IMR-90 (cell line): ENCODE results near the gene STK17A. TPM values are rescaled to one million over a fixed set of nuclear protein-coding genes. Genes with fewer than 3 reads are reported as not detected.

Experiments
- ATAC-seq: fragments of 200-7000 bp; cut with Tn5 transposase; 2 replicates; pipeline ENCODE4 v1.9.1; 2020; ENCODE audit warnings: low read depth, mild to moderate bottlenecking, moderate library complexity
- BruUV-seq: library from RNA; stranded (reverse); fragments of 400-500 nt; replicated peaks from 2 replicates; lab custom pipeline; 2021; lab: Mats Ljungman, UMichigan
- CTCF ChIA-PET: fragments of 300-600 bp; formaldehyde crosslinking; extraction: SDS; loops from one replicate; lab custom pipeline; 2021; ENCODE audit warnings: antibody characterized with exemption; lab: Yijun Ruan, JAX
- POLR2A ChIA-PET: fragments of 300-600 bp; sonication (Branson Sonifier 250); formaldehyde crosslinking; loops from one replicate; lab custom pipeline; 2022; ENCODE audit warnings: antibody characterized with exemption; ENCODE audit not compliant: unreplicated experiment; lab: Charles Lee
- DNase-seq: peaks from one replicate; pipeline ENCODE4 v3.0.0; 2013
- H2AFZ ChIP-seq: replicated peaks from 2 replicates; pipeline ENCODE3; 2013; ENCODE audit warnings: low read length, mild to moderate bottlenecking; ENCODE audit not compliant: poor library complexity
- H2AK5ac ChIP-seq: 2 replicates; pipeline ENCODE4 v1.6.1; 2013; ENCODE audit warnings: low read depth, low read length, inconsistent platforms
- H2AK9ac ChIP-seq: replicated peaks from 2 replicates; pipeline ENCODE3; 2013; ENCODE audit warnings: mild to moderate bottlenecking, low read depth, low read length, moderate library complexity; ENCODE audit not compliant: poor library complexity
- H2BK120ac ChIP-seq: 2 replicates; pipeline ENCODE4 v1.6.1; 2013; ENCODE audit warnings: low read depth, low read length, inconsistent platforms
- H2BK15ac ChIP-seq: 3 replicates; pipeline ENCODE4 v1.6.1; 2013; ENCODE audit warnings: low read depth, low read length, inconsistent platforms
- H2BK20ac ChIP-seq: 2 replicates; pipeline ENCODE4 v1.6.1; 2013; ENCODE audit warnings: low read depth, mild to moderate bottlenecking, inconsistent platforms, low read length, moderate library complexity
- H2BK5ac ChIP-seq: 2 replicates; pipeline ENCODE4 v1.6.1; 2013; ENCODE audit warnings: mild to moderate bottlenecking, low read depth, low read length, inconsistent platforms; ENCODE audit not compliant: poor library complexity, severe bottlenecking
- H3K14ac ChIP-seq: replicated peaks from 2 replicates; pipeline ENCODE4 v1.6.1; 2013; ENCODE audit warnings: low read depth, low read length, inconsistent platforms
- H3K18ac ChIP-seq: 2 replicates; pipeline ENCODE4 v1.6.1; 2013; ENCODE audit warnings: low read depth, low read length, control low read depth
- H3K23ac ChIP-seq: 2 replicates; pipeline ENCODE4 v1.6.1; 2013; ENCODE audit warnings: low read depth, low read length, inconsistent platforms
- H3K27ac ChIP-seq: 2 replicates; pipeline ENCODE4 v1.5.1; 2013; ENCODE audit warnings: mild to moderate bottlenecking, control low read depth, low read length; ENCODE audit not compliant: insufficient read depth
- H3K27me3 ChIP-seq: 2 replicates; pipeline ENCODE4 v1.6.1; 2013; ENCODE audit warnings: low read length; ENCODE audit not compliant: control insufficient read depth, insufficient read depth
- H3K36me3 ChIP-seq: 2 replicates; pipeline ENCODE4 v1.6.1; 2013; ENCODE audit warnings: low read length, mixed read lengths; ENCODE audit not compliant: control insufficient read depth, insufficient read depth
- H3K4ac ChIP-seq: 2 replicates; pipeline ENCODE4 v1.6.1; 2013; ENCODE audit warnings: low read depth, low read length, inconsistent platforms
- H3K4me1 ChIP-seq: 2 replicates; pipeline ENCODE4 v1.6.1; 2013; ENCODE audit warnings: low read length, mixed read lengths; ENCODE audit not compliant: control insufficient read depth, insufficient read depth
- H3K4me2 ChIP-seq: 2 replicates; pipeline ENCODE4 v1.6.1; 2013; ENCODE audit warnings: low read depth, mild to moderate bottlenecking, control low read depth, low read length, moderate library complexity
- H3K4me3 ChIP-seq: 2 replicates; pipeline ENCODE4 v1.5.1; 2013; ENCODE audit warnings: low read depth, mild to moderate bottlenecking, control low read depth, low read length, moderate library complexity; ENCODE audit not compliant: insufficient read depth
- H3K56ac ChIP-seq: 2 replicates; pipeline ENCODE4 v1.6.1; 2013; ENCODE audit warnings: low read length, inconsistent platforms; ENCODE audit not compliant: insufficient read depth; ENCODE audit errors: extremely low read depth
- H3K79me1 ChIP-seq, 2 experiments: 2 replicates each; pipeline ENCODE4 v1.6.1; 2013; ENCODE audit warnings: low read length in 2 of 2, inconsistent platforms in 1 of 2, low read depth in 1 of 2
- H3K9ac ChIP-seq: 2 replicates; pipeline ENCODE4 v1.6.1; 2013; ENCODE audit warnings: low read depth, low read length, control low read depth
- H3K9me1 ChIP-seq: 2 replicates; pipeline ENCODE4 v1.6.1; 2013; ENCODE audit warnings: low read length, inconsistent platforms; ENCODE audit not compliant: insufficient read depth
- H3K9me3 ChIP-seq: 2 replicates; pipeline ENCODE4 v1.6.1; 2013; ENCODE audit warnings: low read length; ENCODE audit not compliant: control insufficient read depth, insufficient read depth
- H4K20me1 ChIP-seq: 2 replicates; pipeline ENCODE4 v1.6.1; 2013; ENCODE audit warnings: low read length, inconsistent platforms; ENCODE audit not compliant: insufficient read depth
- H4K5ac ChIP-seq: 2 replicates; pipeline ENCODE4 v1.6.1; 2013; ENCODE audit warnings: mild to moderate bottlenecking, low read depth, low read length, control low read depth
- H4K8ac ChIP-seq, 2 experiments: 2 replicates each; pipeline ENCODE4 v1.6.1; 2013; ENCODE audit warnings: low read depth in 2 of 2, low read length in 2 of 2, control low read depth in 1 of 2, inconsistent platforms in 1 of 2
- H4K91ac ChIP-seq: 2 replicates; pipeline ENCODE4 v1.6.1; 2013; ENCODE audit warnings: low read depth, low read length, inconsistent platforms; ENCODE audit not compliant: insufficient read depth
- BHLHE40 ChIP-seq: fragments of 150-350 bp; IDR thresholded peaks from 2 replicates; pipeline ENCODE4 v1.6.1; 2016; ENCODE audit warnings: mild to moderate bottlenecking, low read depth, low read length
- CEBPB ChIP-seq: IDR thresholded peaks from 2 replicates; pipeline ENCODE4 v1.6.1; 2012; ENCODE audit warnings: low read depth, low read length, improper control_type of control experiment
- CHD1 ChIP-seq: IDR thresholded peaks from 2 replicates; pipeline ENCODE4 v1.6.1; 2012; ENCODE audit warnings: low read depth, low read length, improper control_type of control experiment
- CTCF ChIP-seq: conservative IDR thresholded peaks from 2 replicates; pipeline ENCODE4 v1.5.1; 2012; ENCODE audit warnings: mild to moderate bottlenecking, low read depth, low read length, improper control_type of control experiment
- ELK1 ChIP-seq: fragments of 150-350 bp; IDR thresholded peaks from 2 replicates; pipeline ENCODE4 v1.6.1; 2016; ENCODE audit warnings: low read depth, mild to moderate bottlenecking, low read length, moderate library complexity, borderline replicate concordance
- FOS ChIP-seq: fragments of 150-350 bp; IDR thresholded peaks from 2 replicates; pipeline ENCODE4 v1.6.1; 2016; ENCODE audit warnings: low read depth, low read length
- MAZ ChIP-seq: IDR thresholded peaks from 2 replicates; pipeline ENCODE4 v1.6.1; 2012; ENCODE audit warnings: low read depth, mild to moderate bottlenecking, low read length, improper control_type of control experiment, moderate library complexity, borderline replicate concordance
- MXI1 ChIP-seq: IDR thresholded peaks from 2 replicates; pipeline ENCODE4 v1.6.1; 2012; ENCODE audit warnings: low read depth, mild to moderate bottlenecking, low read length, moderate library complexity, borderline replicate concordance
- POLR2A ChIP-seq: IDR thresholded peaks from 2 replicates; pipeline ENCODE4 v1.6.1; 2012; ENCODE audit warnings: mild to moderate bottlenecking, low read depth, low read length
- RAD21 ChIP-seq: IDR thresholded peaks from 2 replicates; pipeline ENCODE4 v1.6.1; 2012; ENCODE audit warnings: low read length, improper control_type of control experiment
- RCOR1 ChIP-seq: IDR thresholded peaks from 2 replicates; pipeline ENCODE4 v1.6.1; 2012; ENCODE audit warnings: mild to moderate bottlenecking, low read length, improper control_type of control experiment; ENCODE audit not compliant: insufficient replicate concordance
- RFX5 ChIP-seq: IDR thresholded peaks from 2 replicates; pipeline ENCODE4 v1.8.0; 2012; ENCODE audit warnings: low read depth, mild to moderate bottlenecking, low read length, moderate library complexity
- SMC3 ChIP-seq: fragments of 150-350 bp; IDR thresholded peaks from 2 replicates; pipeline ENCODE4 v1.6.1; 2016; ENCODE audit warnings: low read depth, mild to moderate bottlenecking, antibody characterized with exemption, low read length, moderate library complexity
- WGBS, 2 experiments: methylation state at CpG; one replicate each; pipeline versions ENCODE4 v1.1.5 to v1.1.7; 2013; ENCODE audit warnings: missing lambda C conversion rate in 2 of 2; ENCODE audit not compliant: insufficient read length in 1 of 2; ENCODE audit errors: extremely low coverage in 2 of 2; 5-methylcytosine and 5-hydroxymethylcytosine counted together
- dilution Hi-C: fragments of 300-500 bp; cut with HindIII; formaldehyde crosslinking; loops from one replicate; pipeline ENCODE4 v1.14.3; 2018; ENCODE audit warnings: low sequenced_read_pairs; ENCODE audit not compliant: unreplicated experiment
- in situ Hi-C: fragments of 300-500 bp; cut with MboI; formaldehyde crosslinking; loops from 3 replicates; pipeline ENCODE4 v1.14.3; 2019; ENCODE audit warnings: low sequenced_read_pairs, inconsistent platforms, mixed read lengths
- intact Hi-C: fragments of 100-400 bp; cut with micrococcal nuclease; formaldehyde crosslinking; loops from 2 replicates; pipeline ENCODE4 v1.10.0; 2022
- polyA plus RNA-seq, 3 experiments: library from polyadenylated mRNA; depleted of rRNA; stranded (reverse); fragments of >200 nt; gene quantifications; 2 replicates each; pipeline ENCODE4 v1.2.3, GENCODE V29; 2012; ENCODE audit warnings: low replicate concordance in 1 of 3
- total RNA-seq: library from RNA; depleted of rRNA; stranded (reverse); fragments of >200 nt; gene quantifications from 2 replicates; pipeline ENCODE4 v1.2.3, GENCODE V29; 2012
- TF ChIP-seq, protein P1 (sequence below): fragments of 150-350 bp; IDR thresholded peaks from 2 replicates; pipeline ENCODE4 v1.6.1; 2017; ENCODE audit warnings: mild to moderate bottlenecking, antibody characterized with exemption, low read length, low read depth

STK17A gene
- total and polyA plus RNA-seq, 2 of the 4 experiments (the other 2 are of a cell fraction) = 40.5 to 50.5 TPM

DNA sequence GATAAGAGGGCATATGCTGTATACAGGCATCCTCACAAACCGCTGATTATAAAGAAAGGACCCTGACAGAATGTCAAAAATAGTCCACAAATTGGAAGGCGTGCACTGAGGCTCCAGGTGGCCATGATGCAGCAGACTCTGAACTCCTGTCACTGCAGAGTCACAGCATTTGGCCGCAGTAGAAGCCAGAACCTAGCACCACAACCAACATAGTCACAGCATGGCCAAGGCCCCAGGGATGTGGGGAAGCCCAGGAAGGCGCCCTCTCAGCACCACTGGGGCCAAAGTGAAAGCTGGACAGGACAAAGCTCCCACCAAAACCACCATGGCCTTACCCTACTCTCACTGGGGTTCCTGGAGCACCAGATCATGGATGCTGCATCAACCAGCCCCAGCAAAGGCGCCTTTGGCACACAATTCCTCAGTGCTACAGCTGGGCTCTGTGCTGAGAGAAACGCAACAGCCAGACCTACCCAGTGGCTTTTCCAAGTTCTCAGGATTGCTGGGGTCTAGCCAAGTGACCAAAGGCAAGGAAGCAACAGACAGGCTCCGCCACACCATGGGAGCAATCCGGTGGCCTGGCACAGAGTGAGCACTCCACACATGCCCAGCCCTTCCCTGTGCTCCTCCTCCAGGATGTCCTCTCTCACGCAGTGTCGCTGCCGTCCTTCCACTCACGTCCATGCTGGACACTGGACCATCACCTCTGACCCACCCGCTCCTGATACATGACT, 60.2 kb downstream of the STK17A start:
- no peak for DNase-seq
- H2BK15ac ChIP-seq = peak overlapping the region; percentile 10; the same call in 1 of the 3 replicates
- peaks cover 32% of the 10 kb centered on the region for H3K4me1 ChIP-seq
- peaks cover 19 to 73% of the 10 kb centered on the region in 2 experiments for H3K79me1 ChIP-seq
- intact Hi-C loops (no loop called here), in situ Hi-C loops (no loop called here), dilution Hi-C loops (no loop called here)
- H3K18ac ChIP-seq = no peak overlapping the region
- no peak overlapping the region for H2BK120ac ChIP-seq
- no peak overlapping the region for H3K23ac ChIP-seq
- peak overlapping the region; percentile 23 for H2BK5ac ChIP-seq
- H4K5ac ChIP-seq = no peak overlapping the region
- H2AK5ac ChIP-seq = peak overlapping the region; percentile 74; the same call in 1 of the 2 replicates
- H4K91ac ChIP-seq = peak overlapping the region; percentile 8; the same call in 1 of the 2 replicates
- no peak for ATAC-seq
- peak overlapping the region; percentile 48 for H2AK9ac ChIP-seq
- H3K9ac ChIP-seq = no peak overlapping the region
- no peak overlapping the region for H3K4me2 ChIP-seq
- CTCF ChIA-PET = interaction anchor here (0.6 to 0.9 kb wide), 2 partner anchors 61 to 1313 kb away, joined by 4 to 7 read pairs; partner anchors contain the start of gene STK17A
- H3K4ac ChIP-seq = peak overlapping the region; percentile 4
- BruUV-seq = no TSS peak
- 0 out of 2 replicates have a peak overlapping the region, but pooled peaks have one; percentile 3 for H3K14ac ChIP-seq
- no peak overlapping the region for H3K56ac ChIP-seq
- H4K20me1 ChIP-seq = no peaks in the 10 kb centered on the region
- H3K9me3 ChIP-seq = no peaks in the 10 kb centered on the region
- no peak overlapping the region for H2AFZ ChIP-seq
- H3K36me3 ChIP-seq = peaks cover 20% of the 10 kb centered on the region
- WGBS, 2 experiments = 97% methylated on average over 6 of the region's 13 CpGs; no CpG with 5 or more reads in 1 of the 2 experiments
- H4K8ac ChIP-seq = peak overlapping the region in 1 of 2 experiments; percentile 28; a peak in 1 of 4 replicates
- H3K27ac ChIP-seq = no peak overlapping the region
- no peak overlapping the region for H3K4me3 ChIP-seq
- H3K27me3 ChIP-seq = no peaks in the 10 kb centered on the region
- H2BK20ac ChIP-seq = no peak overlapping the region
- H3K9me1 ChIP-seq = peaks cover 23% of the 10 kb centered on the region
- POLR2A ChIA-PET = no interaction called here
- TF ChIP-seq ELK1 (no peak), RFX5 (no peak), BHLHE40 (no peak), CHD1 (no peak), RCOR1 (no peak), MAZ (no peak), CTCF (no peak), FOS (no peak), POLR2A (no peak), RAD21 (no peak), CEBPB (no peak), MXI1 (no peak), SMC3 (no peak)
- TF ChIP-seq, protein P1, sequence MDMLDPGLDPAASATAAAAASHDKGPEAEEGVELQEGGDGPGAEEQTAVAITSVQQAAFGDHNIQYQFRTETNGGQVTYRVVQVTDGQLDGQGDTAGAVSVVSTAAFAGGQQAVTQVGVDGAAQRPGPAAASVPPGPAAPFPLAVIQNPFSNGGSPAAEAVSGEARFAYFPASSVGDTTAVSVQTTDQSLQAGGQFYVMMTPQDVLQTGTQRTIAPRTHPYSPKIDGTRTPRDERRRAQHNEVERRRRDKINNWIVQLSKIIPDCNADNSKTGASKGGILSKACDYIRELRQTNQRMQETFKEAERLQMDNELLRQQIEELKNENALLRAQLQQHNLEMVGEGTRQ = no peak
